ENCODE results near the gene EHBP1L1. TPM values are rescaled to one million over a fixed set of nuclear protein-coding genes. Genes with fewer than 3 reads are reported as not detected.

Gene EHBP1L1
- total RNA-seq, 1 donor from 2014 or later, result 10.1 TPM

- peaks cover 17% of the 10 kb centered on the region for H3K36me3 Mint-ChIP-seq (ENCODE audit: low read depth, unreplicated experiment)
- no peak overlapping the region for H3K4me2 ChIP-seq (ENCODE audit: low read length)
- peaks cover 3% of the 10 kb centered on the region for H3K79me2 ChIP-seq (ENCODE audit: insufficient read depth, low read length)
- H3K9me3 Mint-ChIP-seq (ENCODE audit: unreplicated experiment), result no peaks in the 10 kb centered on the region
- H3K27ac Mint-ChIP-seq (ENCODE audit: unreplicated experiment), result no peak overlapping the region
- H3K36me3 ChIP-seq (ENCODE audit: insufficient read depth, low read length), result no peaks in the 10 kb centered on the region
- H3K27me3 ChIP-seq (ENCODE audit: insufficient read depth, low read length), result no peaks in the 10 kb centered on the region
- no peak overlapping the region for H2AFZ ChIP-seq (ENCODE audit: low read depth, low read length)
- peaks cover 35% of the 10 kb centered on the region for H3K4me1 ChIP-seq (ENCODE audit: insufficient read depth, low read length)
- FAIRE-seq, result no peak
- H3K9me3 ChIP-seq (ENCODE audit: insufficient read depth, low read depth, low read length), result no peaks in the 10 kb centered on the region
- H3K4me1 Mint-ChIP-seq (ENCODE audit: low read depth, unreplicated experiment), result peaks cover 17% of the 10 kb centered on the region
- H3K27me3 Mint-ChIP-seq (ENCODE audit: low read depth, unreplicated experiment), result peaks cover 32% of the 10 kb centered on the region
- H3K4me3 ChIP-seq (ENCODE audit: insufficient read depth, low read depth, low read length), result no peak overlapping the region
- DNase-seq (ENCODE audit: low read depth), result no peak
- H3K9ac ChIP-seq (ENCODE audit: low read length), result no peak overlapping the region
- peaks cover 44% of the 10 kb centered on the region for H4K20me1 ChIP-seq (ENCODE audit: insufficient read depth, low read length)
- no peak overlapping the region for H3K27ac ChIP-seq (ENCODE audit: low read depth, low read length)
- TF ChIP-seq EZH2 (IDR thresholded peaks at IDR 0.05; ENCODE audit: insufficient read depth, low read length) (no peak), CTCF (IDR thresholded peaks at IDR 0.05; ENCODE audit: insufficient read depth, low read depth, low read length) (no peak)
- H3K4me3 Mint-ChIP-seq (ENCODE audit: unreplicated experiment), result no peak overlapping the region
Observed at GRCh38 chr11:65578667-65579066, 2.8 kb downstream of the EHBP1L1 start.

GRCh38 chr11:65579291-65579690, 3.4 kb downstream of the EHBP1L1 start:
- Histone ChIP-seq H3K4me2 (ENCODE audit: low read length) (no peak overlapping the region), H3K4me1 (ENCODE audit: insufficient read depth, low read length) (peaks cover 33% of the 10 kb centered on the region), H3K79me2 (ENCODE audit: insufficient read depth, low read length) (no peaks in the 10 kb centered on the region), H3K9me3 (ENCODE audit: insufficient read depth, low read depth, low read length) (no peaks in the 10 kb centered on the region), H2AFZ (ENCODE audit: low read depth, low read length) (no peak overlapping the region), H4K20me1 (ENCODE audit: insufficient read depth, low read length) (peaks cover 47% of the 10 kb centered on the region), H3K36me3 (ENCODE audit: insufficient read depth, low read length) (no peaks in the 10 kb centered on the region), H3K27ac (ENCODE audit: low read depth, low read length) (no peak overlapping the region), H3K4me3 (ENCODE audit: insufficient read depth, low read depth, low read length) (no peak overlapping the region), H3K27me3 (ENCODE audit: insufficient read depth, low read length) (peaks cover 3% of the 10 kb centered on the region), H3K9ac (ENCODE audit: low read length) (no peak overlapping the region)
- Mint-ChIP-seq H3K4me1 (ENCODE audit: low read depth, unreplicated experiment) (peaks cover 17% of the 10 kb centered on the region), H3K9me3 (ENCODE audit: unreplicated experiment) (peaks cover 3% of the 10 kb centered on the region), H3K4me3 (ENCODE audit: unreplicated experiment) (no peak overlapping the region), H3K27ac (ENCODE audit: unreplicated experiment) (no peak overlapping the region), H3K36me3 (ENCODE audit: low read depth, unreplicated experiment) (peaks cover 17% of the 10 kb centered on the region), H3K27me3 (ENCODE audit: low read depth, unreplicated experiment) (peaks cover 37% of the 10 kb centered on the region)
- FAIRE-seq (no peak), DNase-seq (ENCODE audit: low read depth) (no peak)
- no peak for TF ChIP-seq EZH2 (IDR thresholded peaks at IDR 0.05; ENCODE audit: insufficient read depth, low read length)
- TF ChIP-seq CTCF (IDR thresholded peaks at IDR 0.05; ENCODE audit: insufficient read depth, low read depth, low read length), result no peak

- no peak overlapping the region for H3K27ac ChIP-seq (ENCODE audit: low read depth, low read length)
- H3K79me2 ChIP-seq (ENCODE audit: insufficient read depth, low read length), result no peaks in the 10 kb centered on the region
- no peak for FAIRE-seq
Observed at GRCh38 chr11:65580031-65580692, 4.3 kb downstream of the EHBP1L1 start.

More at GRCh38 chr11:65580031-65580692, 4.3 kb downstream of the EHBP1L1 start:
- Mint-ChIP-seq H3K9me3 (ENCODE audit: unreplicated experiment) (peaks cover 3% of the 10 kb centered on the region), H3K36me3 (ENCODE audit: low read depth, unreplicated experiment) (peaks cover 17% of the 10 kb centered on the region), H3K27me3 (ENCODE audit: low read depth, unreplicated experiment) (peaks cover 41% of the 10 kb centered on the region), H3K4me3 (ENCODE audit: unreplicated experiment) (no peak overlapping the region), H3K27ac (ENCODE audit: unreplicated experiment) (no peak overlapping the region), H3K4me1 (ENCODE audit: low read depth, unreplicated experiment) (peaks cover 13% of the 10 kb centered on the region)
- no peak overlapping the region for H3K4me2 ChIP-seq (ENCODE audit: low read length)
- no peaks in the 10 kb centered on the region for H3K9me3 ChIP-seq (ENCODE audit: insufficient read depth, low read depth, low read length)
- H4K20me1 ChIP-seq (ENCODE audit: insufficient read depth, low read length), result peaks cover 52% of the 10 kb centered on the region
- no peak for DNase-seq (ENCODE audit: low read depth)
- H2AFZ ChIP-seq (ENCODE audit: low read depth, low read length), result no peak overlapping the region
- no peak for TF ChIP-seq EZH2 (IDR thresholded peaks at IDR 0.05; ENCODE audit: insufficient read depth, low read length)
- no peak for TF ChIP-seq CTCF (IDR thresholded peaks at IDR 0.05; ENCODE audit: insufficient read depth, low read depth, low read length)
- H3K4me3 ChIP-seq (ENCODE audit: insufficient read depth, low read depth, low read length), result no peak overlapping the region
- no peaks in the 10 kb centered on the region for H3K36me3 ChIP-seq (ENCODE audit: insufficient read depth, low read length)
- peaks cover 27% of the 10 kb centered on the region for H3K4me1 ChIP-seq (ENCODE audit: insufficient read depth, low read length)
- peaks cover 5% of the 10 kb centered on the region for H3K27me3 ChIP-seq (ENCODE audit: insufficient read depth, low read length)
- no peak overlapping the region for H3K9ac ChIP-seq (ENCODE audit: low read length)
